HG03457 (cell line): ENCODE measurements around the gene ABHD12B.

Experiments
- ATAC-seq: cut with Tn5 transposase; IDR thresholded peaks from one replicate; pipeline ENCODE4 v1.9.1; 2021; ENCODE audit warnings: moderate number of reproducible peaks; ENCODE audit not compliant: unreplicated experiment

Gene ABHD12B

DNA sequence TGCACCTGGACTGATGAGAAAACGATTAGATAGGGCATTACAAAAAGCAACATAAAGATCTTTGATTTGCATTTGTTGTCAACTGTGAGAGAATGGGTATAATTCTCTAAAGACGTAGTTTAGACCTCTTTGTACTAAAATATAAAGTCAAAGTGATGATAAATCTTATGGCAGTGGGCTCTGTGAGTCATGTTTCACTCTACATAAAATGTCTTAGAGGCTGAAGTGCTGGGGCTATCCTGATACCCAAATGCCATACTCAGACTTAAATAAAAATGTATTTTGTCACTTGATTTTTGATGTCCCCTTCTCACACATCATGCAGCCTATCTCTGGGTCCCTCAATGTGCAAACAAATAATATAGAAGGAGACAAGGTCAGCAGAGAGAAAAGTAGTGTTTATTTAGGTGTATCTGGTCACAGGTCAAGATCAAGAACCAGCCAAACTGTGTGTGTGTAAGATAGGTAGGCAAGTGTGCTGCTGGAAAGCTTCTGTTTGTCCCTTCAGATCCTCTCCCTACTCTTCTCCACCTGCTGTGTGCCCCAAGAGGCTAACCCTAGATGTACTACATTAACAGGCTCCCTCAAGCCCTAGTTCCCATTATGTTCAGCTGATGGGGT is 33.9 kb upstream of the ABHD12B start:
- no peak for ATAC-seq

DNA sequence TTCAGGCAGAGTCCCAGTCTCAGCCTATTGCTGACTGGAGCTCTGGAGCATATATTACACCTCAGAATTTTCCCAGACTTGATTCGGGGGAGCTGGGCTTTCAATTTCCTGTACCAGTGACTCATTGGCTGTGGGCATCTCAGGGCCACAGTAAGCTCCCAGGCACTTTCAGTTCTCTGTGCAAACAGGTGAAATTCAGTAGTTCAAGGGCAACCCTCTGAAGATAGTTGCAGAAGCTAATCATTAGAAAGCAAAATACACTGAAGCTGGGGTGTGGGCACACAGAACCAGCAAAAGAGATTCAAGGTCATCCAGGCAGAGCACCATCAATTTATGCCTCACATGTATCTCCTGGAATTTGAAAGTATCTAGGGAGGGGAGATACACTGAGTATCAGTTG is 32.8 kb upstream of the ABHD12B start:
- ATAC-seq = no peak

GRCh38 chr14:50839691-50840090 is 32.2 kb upstream of the ABHD12B start:
- no peak for ATAC-seq

- no peak for ATAC-seq
Observed at GRCh38 chr14:50844391-50844790, 27.5 kb upstream of the ABHD12B start.

GRCh38 chr14:50845166-50845565 is 26.7 kb upstream of the ABHD12B start:
- ATAC-seq = no peak

DNA sequence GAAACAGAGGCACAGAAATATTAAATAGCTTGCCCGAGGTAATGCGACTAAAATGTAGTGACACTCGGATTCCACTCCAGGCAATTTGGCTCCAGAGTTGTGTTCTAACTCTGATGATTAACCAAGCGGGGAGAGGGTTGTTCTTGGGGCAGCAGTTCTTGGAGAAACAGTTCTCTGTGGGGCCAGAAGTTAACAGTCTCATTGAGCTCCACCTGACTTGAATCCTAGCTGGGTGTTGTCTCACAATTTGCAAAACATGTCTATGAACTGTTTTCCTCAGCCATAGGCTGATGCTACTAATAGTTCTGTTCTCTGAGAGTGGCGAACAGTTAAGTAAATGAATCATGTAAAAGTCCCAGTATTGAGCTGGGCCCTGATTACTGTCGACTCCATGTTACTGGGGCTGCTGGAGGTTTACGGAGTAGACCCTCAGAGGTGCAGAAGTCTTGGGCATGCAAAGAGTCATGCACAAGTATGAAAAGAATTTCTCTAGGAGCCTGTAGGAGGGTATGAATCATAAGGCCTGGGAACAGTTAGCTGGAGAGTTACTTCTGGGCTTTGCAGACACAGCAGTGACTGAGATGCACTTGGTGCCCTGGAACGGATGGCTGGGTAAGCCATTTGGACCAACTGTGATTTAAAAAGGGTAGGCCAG is 25.5 kb upstream of the ABHD12B start:
- no peak for ATAC-seq

GRCh38 chr14:50853891-50854290 is 18.0 kb upstream of the ABHD12B start:
- no peak for ATAC-seq

DNA sequence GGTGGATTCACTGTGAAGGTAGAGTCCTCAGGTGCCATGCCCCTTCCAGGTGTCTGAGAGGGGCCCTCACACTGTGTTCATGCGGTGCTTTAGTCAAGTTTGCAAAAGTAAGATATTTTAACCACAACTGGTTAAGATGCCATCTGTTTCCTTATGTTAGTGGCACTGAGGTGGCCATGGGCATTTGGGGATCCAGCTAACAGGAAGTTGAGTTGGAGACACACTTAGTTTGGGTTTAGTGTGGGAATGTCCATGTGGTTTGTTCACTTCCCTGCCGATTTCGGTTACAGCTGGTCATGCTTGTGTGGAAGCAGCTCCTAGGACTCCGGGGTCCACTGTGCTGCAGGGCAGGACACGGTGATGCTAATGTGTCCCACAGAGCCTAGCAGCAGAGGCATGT is 17.3 kb upstream of the ABHD12B start:
- no peak for ATAC-seq

- no peak for ATAC-seq
Observed at GRCh38 chr14:50855558-50855957, 16.3 kb upstream of the ABHD12B start.

GRCh38 chr14:50856660-50857059 is 15.2 kb upstream of the ABHD12B start:
- no peak for ATAC-seq

GRCh38 chr14:50859296-50859624 is 12.6 kb upstream of the ABHD12B start:
- no peak for ATAC-seq

DNA sequence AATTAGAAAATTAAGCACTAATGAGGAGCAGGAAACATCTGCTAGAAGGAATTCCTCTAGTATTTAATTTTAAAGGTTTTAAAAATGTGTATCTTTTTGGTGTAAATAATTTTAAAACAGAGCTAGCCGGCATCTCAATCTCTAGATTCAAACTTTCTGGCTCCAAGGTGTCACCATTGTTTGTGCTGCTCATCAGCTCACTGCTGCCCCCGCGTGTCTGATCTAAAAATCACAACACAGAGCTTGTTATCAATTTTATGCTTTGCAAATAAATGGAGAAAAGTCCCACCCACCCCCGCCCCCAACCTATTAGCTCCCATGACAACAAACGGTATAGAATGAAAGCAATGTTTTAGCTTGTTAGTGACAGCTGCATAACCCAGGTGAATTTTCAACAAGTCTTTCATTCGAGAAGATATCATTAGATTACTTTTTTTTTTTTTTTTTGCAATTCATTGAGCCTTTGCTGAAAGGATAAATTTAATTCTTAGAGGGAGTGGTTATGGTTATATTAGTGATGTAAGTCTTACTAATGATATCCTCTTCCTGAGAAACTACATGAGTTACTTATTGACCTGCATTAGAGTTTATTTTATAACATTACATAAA is 11.3 kb upstream of the ABHD12B start:
- ATAC-seq = no peak

DNA sequence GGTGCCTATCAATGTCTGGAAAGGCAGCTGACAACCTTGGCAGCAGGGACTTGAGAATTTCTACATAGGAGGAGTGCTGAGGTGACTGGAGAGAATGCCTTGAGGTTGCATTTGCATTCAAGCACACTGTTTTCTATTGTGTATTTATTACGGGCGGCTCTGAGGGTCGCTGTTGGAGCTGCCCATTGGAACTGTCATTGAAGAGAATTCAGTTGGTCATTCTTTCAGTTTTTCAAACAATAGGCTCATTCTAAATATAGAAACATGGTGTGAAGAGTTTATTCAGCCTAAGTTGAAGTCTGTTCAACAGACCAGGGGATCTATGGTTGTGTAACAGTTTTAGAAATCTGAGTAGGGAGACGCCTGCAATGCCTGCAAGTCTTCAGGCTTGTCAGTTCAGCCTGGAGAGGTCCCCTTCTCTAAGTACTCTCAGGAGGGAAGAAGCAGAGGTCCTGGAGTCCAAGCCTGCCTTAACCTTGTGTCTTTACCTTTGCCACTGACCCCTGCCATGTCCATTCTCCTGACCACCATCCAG is 9.8 kb upstream of the ABHD12B start:
- ATAC-seq = no peak

DNA sequence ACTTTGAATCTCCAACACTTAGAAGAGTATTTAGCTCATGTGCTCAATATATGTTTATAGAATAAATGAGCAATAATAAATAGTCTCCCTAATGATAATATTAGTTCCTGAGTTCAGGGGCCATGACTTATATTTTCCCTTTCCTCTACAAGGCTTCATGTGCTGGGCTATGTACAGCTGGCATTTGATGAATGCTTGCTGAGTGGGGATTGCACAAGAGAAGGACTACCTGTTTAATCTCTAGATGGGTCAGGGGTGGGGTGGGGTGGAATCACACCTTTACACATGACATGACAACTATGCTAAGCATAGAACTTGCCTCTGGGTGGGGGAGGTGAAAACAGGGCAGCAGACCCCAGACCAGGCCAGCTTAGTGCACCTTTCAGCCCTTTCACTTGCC is 7.6 kb upstream of the ABHD12B start:
- no peak for ATAC-seq

DNA sequence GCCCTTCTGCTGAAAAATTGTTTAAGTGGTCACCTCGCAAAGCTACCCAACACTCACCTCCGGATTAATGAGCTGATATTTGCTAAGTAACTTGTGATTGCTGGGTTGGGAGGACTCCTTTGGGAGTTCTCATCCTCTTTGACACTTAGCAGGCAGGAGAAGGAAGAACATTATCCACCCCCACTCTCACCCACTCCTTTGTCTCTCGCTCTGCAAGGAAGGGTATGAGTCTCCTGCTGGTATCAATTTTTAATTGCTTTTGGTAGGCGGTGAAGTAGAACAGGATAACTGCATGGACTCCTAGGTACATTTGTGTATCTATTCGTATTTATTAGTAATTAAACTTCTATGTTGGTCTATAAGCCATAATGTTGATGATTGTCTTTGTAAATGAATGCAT is 6.9 kb upstream of the ABHD12B start:
- no peak for ATAC-seq

GRCh38 chr14:50865391-50866076 is 6.3 kb upstream of the ABHD12B start:
- ATAC-seq = no peak

DNA sequence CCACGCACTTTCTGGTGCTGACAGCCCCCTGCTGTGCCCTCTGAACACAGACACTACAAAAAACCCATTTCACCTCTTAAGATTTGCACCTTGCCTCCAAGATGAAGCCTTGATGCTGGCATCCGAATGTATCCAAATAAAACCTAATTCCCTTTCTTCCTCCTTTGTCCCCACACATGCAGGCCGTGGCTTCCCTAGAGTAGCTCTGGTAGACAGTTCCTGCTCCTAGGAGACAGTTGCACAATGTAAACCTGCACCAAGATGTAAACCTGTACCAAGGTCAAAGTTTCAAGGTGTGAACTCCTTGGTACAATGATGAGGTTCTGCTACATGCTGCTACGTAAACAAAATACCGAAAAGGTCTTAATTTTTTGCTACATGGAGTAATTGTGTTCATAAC is 625 bp upstream of the ABHD12B start:
- ATAC-seq = no peak

DNA sequence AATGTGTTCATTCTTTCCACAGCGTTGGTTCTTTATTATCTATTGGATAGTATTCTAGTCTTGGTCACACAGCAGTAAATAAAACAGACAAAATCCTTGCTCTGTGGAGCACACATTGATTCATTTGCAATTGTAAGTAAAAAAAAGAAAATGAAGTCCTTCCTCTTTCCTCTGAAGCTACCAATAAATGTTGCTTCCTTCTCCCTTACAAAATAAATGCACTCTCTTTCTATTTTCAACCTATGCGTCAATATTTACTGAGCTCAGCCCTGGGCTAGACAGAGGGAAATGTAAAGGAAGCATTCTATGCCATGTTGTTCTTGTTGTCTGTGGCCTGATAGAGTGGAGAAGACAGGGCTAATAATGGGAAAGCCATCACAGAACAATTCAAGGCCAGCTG is 2.9 kb downstream of the ABHD12B start:
- ATAC-seq = no peak

- ATAC-seq = peak; percentile 83
Observed at GRCh38 chr14:50875359-50876070, 3.7 kb downstream of the ABHD12B start.

DNA sequence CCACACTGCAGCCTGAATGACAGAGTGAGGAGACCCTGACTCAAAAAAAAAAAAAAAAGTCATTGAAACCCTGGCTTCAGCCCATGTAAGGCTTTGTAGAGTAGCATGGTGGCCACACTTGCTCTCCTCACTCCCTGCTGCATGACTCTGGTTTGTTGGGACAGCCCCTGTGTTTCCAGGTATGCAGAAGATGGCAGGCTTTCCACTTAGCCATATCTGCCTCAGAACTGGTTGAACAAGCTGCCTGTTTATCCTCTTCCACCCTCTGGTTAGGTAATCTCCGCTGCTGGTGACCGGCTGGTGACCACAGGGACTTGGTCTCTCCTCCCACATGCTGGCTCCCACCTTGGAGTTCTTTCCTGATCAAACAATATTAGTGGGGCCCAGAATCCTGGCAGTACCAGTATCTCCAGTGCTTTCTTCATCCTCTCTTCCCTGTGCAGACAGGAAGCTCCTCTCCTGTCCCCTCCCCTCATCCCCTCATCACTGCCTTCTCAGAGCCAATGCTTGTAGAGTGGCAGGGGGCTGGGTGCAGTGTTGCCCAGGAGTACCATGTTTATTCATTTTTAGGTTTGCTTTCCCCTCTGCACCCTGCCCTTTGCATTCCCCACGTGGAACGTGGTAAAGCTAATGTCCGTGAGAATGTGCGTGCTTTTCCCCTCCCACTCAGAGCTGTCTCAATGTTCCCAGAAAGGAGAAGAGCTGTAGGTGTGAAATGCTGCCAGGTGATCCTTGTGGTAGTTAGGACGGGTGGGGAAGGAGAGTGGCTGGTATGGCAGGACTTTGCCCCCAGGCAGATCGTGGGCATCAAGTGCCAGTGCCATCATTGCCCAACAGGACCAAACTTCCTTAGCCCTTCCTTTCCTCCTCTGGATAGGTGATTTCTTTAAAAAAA is 11.3 kb downstream of the ABHD12B start:
- ATAC-seq = no peak
